ENCODE measurements around the gene CD44.

DNA sequence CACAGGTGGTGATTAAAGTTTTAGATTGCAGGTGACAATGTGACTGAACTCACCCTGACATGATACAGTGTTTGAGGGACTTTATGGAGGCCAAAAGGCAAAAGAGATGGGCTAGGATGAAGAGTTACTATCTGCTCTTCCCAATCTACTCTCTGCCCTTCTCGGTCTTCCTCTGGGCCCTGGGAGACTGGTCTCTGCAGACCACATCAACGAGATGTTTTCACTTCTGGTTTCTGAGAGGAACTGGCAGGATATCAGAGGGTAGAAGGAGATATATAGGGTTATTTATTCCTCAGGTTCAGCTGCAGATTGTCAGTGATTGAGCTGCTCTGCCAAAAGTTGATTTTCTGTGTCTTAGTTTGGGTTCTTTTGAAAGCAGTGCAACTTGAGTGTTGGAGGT, 32.4 kb upstream of the CD44 start:
- TF ChIP-seq, protein P1, sequence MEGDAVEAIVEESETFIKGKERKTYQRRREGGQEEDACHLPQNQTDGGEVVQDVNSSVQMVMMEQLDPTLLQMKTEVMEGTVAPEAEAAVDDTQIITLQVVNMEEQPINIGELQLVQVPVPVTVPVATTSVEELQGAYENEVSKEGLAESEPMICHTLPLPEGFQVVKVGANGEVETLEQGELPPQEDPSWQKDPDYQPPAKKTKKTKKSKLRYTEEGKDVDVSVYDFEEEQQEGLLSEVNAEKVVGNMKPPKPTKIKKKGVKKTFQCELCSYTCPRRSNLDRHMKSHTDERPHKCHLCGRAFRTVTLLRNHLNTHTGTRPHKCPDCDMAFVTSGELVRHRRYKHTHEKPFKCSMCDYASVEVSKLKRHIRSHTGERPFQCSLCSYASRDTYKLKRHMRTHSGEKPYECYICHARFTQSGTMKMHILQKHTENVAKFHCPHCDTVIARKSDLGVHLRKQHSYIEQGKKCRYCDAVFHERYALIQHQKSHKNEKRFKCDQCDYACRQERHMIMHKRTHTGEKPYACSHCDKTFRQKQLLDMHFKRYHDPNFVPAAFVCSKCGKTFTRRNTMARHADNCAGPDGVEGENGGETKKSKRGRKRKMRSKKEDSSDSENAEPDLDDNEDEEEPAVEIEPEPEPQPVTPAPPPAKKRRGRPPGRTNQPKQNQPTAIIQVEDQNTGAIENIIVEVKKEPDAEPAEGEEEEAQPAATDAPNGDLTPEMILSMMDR (IDR thresholded peaks at IDR 0.05) = no peak
- TF ChIP-seq POLR2A (IDR thresholded peaks at IDR 0.05) = no peak

Data from thyroid gland (tissue), 4 donors.